HT-29 (cell line): ENCODE measurements around the gene PRKAA2. TPM values are rescaled to one million over a fixed set of nuclear protein-coding genes. Genes with fewer than 3 reads are reported as not detected.

ENCODE experiments used
- DNase-seq: peaks from one replicate; pipeline ENCODE4 v3.0.0-alpha.2; 2015; ENCODE audit warnings: low spot score
- total RNA-seq: library from RNA; depleted of rRNA; stranded (reverse); fragments of >200 nt; shearing (Covaris generic); gene quantifications from 2 replicates; pipeline ENCODE4 v1.2.3, GENCODE V29; 2014

The PRKAA2 gene
- total RNA-seq, 1 experiment from 2014 or later = not detected

GRCh38 chr1:56654126-56654923 lies 9.2 kb downstream of the PRKAA2 start:
- DNase-seq = no peak

- no peak for DNase-seq
Measured at GRCh38 chr1:56655991-56656613, 11.0 kb downstream of the PRKAA2 start.

DNA sequence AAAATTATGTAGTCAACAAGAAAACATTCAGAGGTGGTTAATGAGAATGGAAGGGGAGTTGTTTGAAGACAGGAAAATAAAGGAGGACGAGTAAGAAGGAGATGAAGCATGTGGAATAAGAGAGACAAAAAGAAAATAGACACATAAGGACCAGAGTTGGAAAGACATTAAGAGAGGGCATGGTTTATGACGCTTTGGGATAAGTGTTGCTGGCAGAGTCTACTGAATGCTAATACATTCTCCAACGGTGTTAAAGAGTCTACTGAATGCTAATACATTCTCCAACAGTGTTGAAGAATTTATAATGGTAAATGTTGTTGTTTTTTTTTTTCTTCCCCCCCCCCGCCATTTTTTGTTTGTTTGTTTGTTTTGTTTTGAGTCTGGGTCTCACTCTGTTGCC lies 13.1 kb downstream of the PRKAA2 start:
- no peak for DNase-seq

DNA sequence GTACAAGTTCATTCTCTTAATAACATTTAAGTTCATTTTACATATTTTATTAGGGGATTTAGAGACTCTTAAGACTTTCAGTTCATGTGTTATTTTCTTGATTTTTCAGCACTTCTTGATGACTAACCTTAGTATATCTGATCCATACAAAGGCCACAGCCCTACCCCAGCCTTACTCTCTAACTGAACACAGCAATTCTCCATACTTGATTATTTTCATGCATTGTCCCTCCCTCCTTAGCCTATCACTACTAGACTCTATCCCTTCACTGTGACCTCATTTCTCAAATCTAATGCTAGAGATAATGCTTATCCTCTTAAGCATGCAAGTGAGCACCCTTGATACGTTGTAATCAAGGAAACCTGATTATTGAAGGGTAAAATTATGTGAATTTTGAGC lies 15.2 kb downstream of the PRKAA2 start:
- no peak for DNase-seq

DNA sequence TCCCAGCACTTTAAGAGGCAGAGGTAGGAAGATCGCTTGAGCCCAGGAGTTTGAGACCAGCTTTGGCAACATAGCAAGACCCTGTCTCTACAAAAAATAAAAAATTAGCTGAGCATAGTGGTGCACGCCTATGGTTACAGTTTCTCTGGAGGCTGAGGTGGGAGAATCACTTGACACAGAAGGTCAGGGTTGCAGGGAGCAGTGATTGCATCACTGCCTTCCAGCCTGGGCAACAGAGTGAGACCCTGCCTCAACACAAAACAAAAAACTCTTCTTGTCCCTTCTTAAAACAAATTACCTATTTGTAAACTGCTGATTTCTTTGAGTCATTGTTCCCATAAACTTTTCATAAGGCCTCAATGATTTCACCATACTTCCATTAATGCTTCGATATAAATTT lies 18.7 kb downstream of the PRKAA2 start:
- DNase-seq = no peak

- DNase-seq = no peak
Measured at GRCh38 chr1:56665384-56665783, 20.3 kb downstream of the PRKAA2 start.

DNA sequence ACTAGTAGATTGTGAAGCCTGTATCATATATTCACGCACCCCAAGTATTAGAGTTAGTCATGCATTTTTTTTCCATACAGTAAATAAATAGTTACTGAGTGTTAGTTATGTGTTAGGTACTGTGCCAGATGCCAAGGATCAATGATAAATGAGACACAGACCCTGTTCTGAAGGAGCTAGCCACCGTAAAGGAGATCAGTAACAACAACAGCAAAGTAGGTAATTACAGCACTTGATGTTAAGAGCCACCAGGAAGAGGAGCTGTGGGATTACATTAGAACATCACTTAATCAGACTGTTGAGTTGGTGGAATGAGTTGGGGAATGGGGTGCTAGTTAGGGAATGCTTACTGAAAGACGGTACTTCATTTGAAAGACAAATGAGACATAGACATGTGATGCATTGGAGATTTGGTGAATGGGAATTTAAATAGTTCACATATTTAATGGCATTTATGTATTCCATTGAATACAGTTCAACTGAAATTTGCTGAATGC lies 21.0 kb downstream of the PRKAA2 start:
- no peak for DNase-seq

GRCh38 chr1:56670350-56670749 lies 25.2 kb downstream of the PRKAA2 start:
- no peak for DNase-seq

DNA sequence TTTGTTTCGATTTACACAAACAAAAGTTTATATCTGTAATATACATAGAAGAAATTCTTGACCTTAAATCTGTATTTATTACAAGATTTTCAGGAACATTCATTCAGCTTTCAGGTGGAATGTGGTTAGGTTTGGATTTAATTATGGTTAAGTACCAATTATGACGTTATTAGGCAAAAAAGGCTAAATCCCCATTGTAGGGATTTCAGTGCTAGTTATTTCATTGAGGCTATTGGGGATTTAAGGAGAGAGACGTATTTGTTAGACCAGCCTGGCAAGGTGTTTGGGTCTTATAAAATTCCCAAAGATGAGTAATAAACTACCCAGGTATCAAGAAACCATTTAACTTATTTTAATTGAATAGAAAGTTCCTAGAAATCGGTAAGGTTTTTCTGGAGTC lies 26.0 kb downstream of the PRKAA2 start:
- DNase-seq = no peak

- no peak for DNase-seq
Measured at GRCh38 chr1:56671542-56671941, 26.4 kb downstream of the PRKAA2 start.

GRCh38 chr1:56672579-56672978 lies 27.5 kb downstream of the PRKAA2 start:
- no peak for DNase-seq

- no peak for DNase-seq
Measured at GRCh38 chr1:56675763-56676162, 30.6 kb downstream of the PRKAA2 start.

DNA sequence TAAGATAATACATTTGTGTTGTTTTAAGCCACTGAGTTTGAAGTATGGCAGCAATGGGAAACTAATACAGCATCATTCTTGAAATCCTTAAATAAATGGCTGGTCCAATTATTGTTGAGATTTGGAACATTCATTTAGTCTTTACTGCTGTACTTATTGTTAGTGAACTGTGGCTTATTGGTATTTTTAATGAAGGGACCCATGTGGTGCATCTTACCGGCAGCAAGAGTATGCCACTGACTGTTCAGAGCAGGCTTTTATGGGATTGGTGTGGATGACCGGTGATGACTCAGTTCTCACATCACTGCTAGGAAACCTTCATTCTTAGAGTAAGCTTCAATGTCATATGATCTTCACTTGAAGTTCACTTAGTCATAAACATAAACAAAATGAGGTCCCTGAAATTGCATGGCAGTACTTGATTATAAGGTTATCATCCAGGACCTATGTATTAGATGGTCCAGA lies 31.5 kb downstream of the PRKAA2 start:
- DNase-seq = no peak

DNA sequence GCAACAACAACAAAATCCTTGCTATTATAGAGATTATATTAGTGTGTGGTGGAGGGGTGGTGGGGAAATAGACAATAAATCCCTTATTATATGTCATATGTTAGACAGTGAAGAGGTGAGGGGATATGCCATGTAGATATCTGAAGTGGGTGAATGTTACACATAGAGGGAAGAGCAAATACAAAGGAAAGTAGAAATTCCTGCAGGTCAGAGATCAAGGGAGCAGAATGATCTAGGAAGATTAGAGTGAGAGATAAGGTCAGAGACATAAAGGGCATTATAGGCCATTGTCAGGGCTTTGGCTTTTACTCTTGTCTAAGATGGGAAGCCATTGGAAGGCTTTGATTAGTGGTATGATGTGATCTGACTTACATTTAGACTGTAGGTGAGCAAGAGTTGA lies 38.5 kb downstream of the PRKAA2 start:
- no peak for DNase-seq

GRCh38 chr1:56686169-56686568 lies 41.1 kb downstream of the PRKAA2 start:
- DNase-seq = no peak

DNA sequence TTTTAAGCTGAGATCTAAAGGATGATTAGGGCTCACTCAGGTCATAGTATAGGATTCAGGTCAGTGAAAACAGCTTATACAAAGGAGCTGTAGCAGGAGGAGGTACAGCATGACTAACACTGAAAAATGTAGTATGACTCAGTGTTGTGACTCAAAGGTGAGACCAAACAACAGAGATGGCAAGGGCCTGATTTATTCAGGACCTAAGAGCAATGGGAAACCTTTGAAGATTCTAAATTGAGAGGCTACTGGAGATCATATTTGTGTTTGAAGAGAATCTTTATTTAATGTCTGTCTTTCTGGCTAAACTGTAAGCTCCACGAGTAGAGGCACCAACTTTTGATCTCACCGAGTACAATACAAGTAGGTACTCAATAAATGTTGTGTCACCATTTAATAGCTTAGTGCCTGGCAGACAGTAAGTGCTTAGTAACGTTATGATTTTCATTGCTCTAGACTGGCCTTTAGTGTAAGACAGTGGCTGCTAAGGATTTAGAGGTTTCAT lies 43.5 kb downstream of the PRKAA2 start:
- peak; percentile 82 for DNase-seq

- DNase-seq = no peak
Measured at GRCh38 chr1:56696663-56697062, 51.5 kb downstream of the PRKAA2 start.

DNA sequence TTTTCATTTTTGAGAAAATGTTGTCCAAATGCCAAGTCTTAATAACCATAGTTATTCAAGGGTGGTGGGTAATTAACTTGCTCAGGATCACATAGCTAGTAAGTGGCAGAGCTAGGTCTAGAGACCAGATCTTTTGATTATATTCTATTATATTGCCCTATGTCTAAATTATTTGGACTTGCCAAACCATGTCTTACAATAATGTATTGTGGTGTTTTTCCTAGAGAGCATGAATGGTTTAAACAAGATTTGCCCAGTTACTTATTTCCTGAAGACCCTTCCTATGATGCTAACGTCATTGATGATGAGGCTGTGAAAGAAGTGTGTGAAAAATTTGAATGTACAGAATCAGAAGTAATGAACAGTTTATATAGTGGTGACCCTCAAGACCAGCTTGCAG lies 58.6 kb downstream of the PRKAA2 start:
- no peak for DNase-seq

DNA sequence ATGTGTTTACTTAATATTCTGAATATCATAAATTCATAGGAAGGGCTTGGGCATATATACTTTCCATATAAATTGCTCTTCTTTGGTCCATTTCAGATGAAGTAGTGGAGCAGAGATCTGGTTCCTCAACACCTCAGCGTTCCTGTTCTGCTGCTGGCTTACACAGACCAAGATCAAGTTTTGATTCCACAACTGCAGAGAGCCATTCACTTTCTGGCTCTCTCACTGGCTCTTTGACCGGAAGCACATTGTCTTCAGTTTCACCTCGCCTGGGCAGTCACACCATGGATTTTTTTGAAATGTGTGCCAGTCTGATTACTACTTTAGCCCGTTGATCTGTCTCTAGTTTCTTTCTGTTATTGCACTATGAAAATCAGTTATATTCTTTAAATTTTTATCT lies 62.3 kb downstream of the PRKAA2 start:
- DNase-seq = no peak

DNA sequence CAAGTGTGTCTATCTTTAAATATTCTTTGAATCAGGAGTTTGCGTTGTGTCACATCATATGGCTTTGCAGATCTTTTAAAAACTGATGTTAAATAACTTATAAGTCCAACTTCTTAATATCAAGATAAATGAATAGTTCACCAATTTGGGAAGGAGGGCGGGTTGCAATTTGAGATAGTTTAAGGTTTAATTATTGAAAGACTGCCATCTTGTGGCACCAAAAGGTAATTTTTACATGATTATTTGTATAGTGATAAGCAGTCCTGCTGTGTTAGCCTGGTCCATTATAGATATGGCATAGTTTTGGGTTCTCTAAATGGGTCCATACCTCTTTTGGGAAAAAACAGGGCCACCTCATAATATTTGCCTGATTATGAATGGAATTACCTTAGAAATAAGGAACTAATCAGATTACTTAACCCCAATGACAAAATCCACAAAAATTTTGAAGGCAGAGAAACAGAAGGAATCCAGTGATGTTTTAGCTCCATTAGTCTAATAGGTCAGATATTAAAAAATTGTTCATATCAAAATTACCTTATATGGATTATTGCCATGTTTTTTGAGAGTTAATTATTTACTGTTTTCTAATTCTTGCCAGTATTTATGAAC lies 64.3 kb downstream of the PRKAA2 start:
- DNase-seq = peak; percentile 82

DNA sequence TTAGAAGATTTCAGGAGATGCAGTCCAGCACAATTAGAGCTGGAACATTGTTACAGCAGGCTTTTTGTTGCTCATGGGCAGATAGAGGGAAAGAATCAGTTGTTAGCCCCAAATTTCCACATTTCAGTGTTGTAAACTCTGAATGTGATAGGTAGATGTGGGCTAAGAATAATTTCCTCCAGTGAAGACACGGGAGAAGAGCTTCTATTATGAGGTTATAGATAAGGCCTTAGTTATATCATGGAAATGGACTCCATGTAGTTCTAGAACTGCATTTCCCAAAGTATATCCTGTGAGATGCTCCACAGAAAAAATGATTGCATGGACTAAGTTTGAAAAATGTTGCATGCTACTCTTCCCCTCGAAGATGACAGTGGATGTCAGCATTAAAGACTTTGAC lies 64.9 kb downstream of the PRKAA2 start:
- DNase-seq = no peak

- no peak for DNase-seq
Measured at GRCh38 chr1:56710646-56711045, 65.5 kb downstream of the PRKAA2 start.
